ENCODE data around the gene CGN.

CGN gene

GRCh38 chr1:151511636-151512215, 539 bp downstream of the CGN start:
- Histone ChIP-seq H2AFZ (ENCODE audit: low read depth, low read length) (peak overlapping the region; percentile 79), H3K9me3 (ENCODE audit: insufficient read depth, low read length, severe bottlenecking) (no peaks in the 10 kb centered on the region), H3K27ac (ENCODE audit: low read length) (peak overlapping the region; percentile 28; the same call in 1 of the 2 replicates)

GRCh38 chr1:151512326-151512725, 1.1 kb downstream of the CGN start:
- no peak for TF ChIP-seq EZH2 (IDR thresholded peaks at IDR 0.05; ENCODE audit: borderline replicate concordance, low read depth, low read length, severe bottlenecking)
- TF ChIP-seq, protein P1, sequence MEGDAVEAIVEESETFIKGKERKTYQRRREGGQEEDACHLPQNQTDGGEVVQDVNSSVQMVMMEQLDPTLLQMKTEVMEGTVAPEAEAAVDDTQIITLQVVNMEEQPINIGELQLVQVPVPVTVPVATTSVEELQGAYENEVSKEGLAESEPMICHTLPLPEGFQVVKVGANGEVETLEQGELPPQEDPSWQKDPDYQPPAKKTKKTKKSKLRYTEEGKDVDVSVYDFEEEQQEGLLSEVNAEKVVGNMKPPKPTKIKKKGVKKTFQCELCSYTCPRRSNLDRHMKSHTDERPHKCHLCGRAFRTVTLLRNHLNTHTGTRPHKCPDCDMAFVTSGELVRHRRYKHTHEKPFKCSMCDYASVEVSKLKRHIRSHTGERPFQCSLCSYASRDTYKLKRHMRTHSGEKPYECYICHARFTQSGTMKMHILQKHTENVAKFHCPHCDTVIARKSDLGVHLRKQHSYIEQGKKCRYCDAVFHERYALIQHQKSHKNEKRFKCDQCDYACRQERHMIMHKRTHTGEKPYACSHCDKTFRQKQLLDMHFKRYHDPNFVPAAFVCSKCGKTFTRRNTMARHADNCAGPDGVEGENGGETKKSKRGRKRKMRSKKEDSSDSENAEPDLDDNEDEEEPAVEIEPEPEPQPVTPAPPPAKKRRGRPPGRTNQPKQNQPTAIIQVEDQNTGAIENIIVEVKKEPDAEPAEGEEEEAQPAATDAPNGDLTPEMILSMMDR (IDR thresholded peaks at IDR 0.05; ENCODE audit: borderline replicate concordance, extremely low read depth, low read length, poor library complexity, severe bottlenecking): no peak
- H2AFZ ChIP-seq (ENCODE audit: low read depth, low read length): no peak overlapping the region
- no peaks in the 10 kb centered on the region for H3K36me3 ChIP-seq (ENCODE audit: insufficient read depth, low read length)
- 0 out of 2 replicates have a peak overlapping the region, but pooled peaks have one; percentile 64 for H3K9ac ChIP-seq (ENCODE audit: low read depth, low read length)
- no peaks in the 10 kb centered on the region for H3K79me2 ChIP-seq (ENCODE audit: insufficient read depth, low read length)
- no peak for DNase-seq
- no peaks in the 10 kb centered on the region for H4K20me1 ChIP-seq (ENCODE audit: insufficient read depth, low read length)
- H3K9me3 ChIP-seq (ENCODE audit: insufficient read depth, low read length, severe bottlenecking): no peaks in the 10 kb centered on the region
- no peak overlapping the region for H3K4me3 ChIP-seq (ENCODE audit: low read depth in 1 of 2, low read length in 2 of 2)
- H3K27me3 ChIP-seq (ENCODE audit: insufficient read depth, low read length, poor library complexity): no peaks in the 10 kb centered on the region
- H3K4me2 ChIP-seq (ENCODE audit: insufficient read depth, low read length): peak overlapping the region; percentile 89
- ATAC-seq (ENCODE audit: insufficient read depth, low read depth): no peak
- H3K4me1 ChIP-seq (ENCODE audit: insufficient read depth, low read length): peaks cover 29% of the 10 kb centered on the region
- no peak overlapping the region for H3K27ac ChIP-seq (ENCODE audit: low read length)

More at GRCh38 chr1:151511636-151512215, 539 bp downstream of the CGN start:
- peaks cover 29% of the 10 kb centered on the region for H3K4me1 ChIP-seq (ENCODE audit: insufficient read depth, low read length)
- peak; percentile 53 for DNase-seq
- ATAC-seq (ENCODE audit: insufficient read depth, low read depth): peak; percentile 36; the same call in 2 of the 3 replicates
- H3K4me3 ChIP-seq (ENCODE audit: low read depth in 1 of 2, low read length in 2 of 2): peak overlapping the region; percentile 31 to 67; a peak in 3 of 4 replicates
- no peaks in the 10 kb centered on the region for H3K36me3 ChIP-seq (ENCODE audit: insufficient read depth, low read length)
- no peaks in the 10 kb centered on the region for H3K27me3 ChIP-seq (ENCODE audit: insufficient read depth, low read length, poor library complexity)
- H3K4me2 ChIP-seq (ENCODE audit: insufficient read depth, low read length): peak overlapping the region; percentile 89
- peak overlapping the region; percentile 64 for H3K9ac ChIP-seq (ENCODE audit: low read depth, low read length)
- TF ChIP-seq, protein P1 (IDR thresholded peaks at IDR 0.05; ENCODE audit: borderline replicate concordance, extremely low read depth, low read length, poor library complexity, severe bottlenecking): peak; percentile 21
- no peak for TF ChIP-seq EZH2 (IDR thresholded peaks at IDR 0.05; ENCODE audit: borderline replicate concordance, low read depth, low read length, severe bottlenecking)
- H4K20me1 ChIP-seq (ENCODE audit: insufficient read depth, low read length): no peaks in the 10 kb centered on the region
- H3K79me2 ChIP-seq (ENCODE audit: insufficient read depth, low read length): no peaks in the 10 kb centered on the region

GRCh38 chr1:151512801-151513625, 1.8 kb downstream of the CGN start:
- DNase-seq (no peak), ATAC-seq (ENCODE audit: insufficient read depth, low read depth) (no peak)
- Histone ChIP-seq H3K27me3 (ENCODE audit: insufficient read depth, low read length, poor library complexity) (no peaks in the 10 kb centered on the region), H4K20me1 (ENCODE audit: insufficient read depth, low read length) (no peaks in the 10 kb centered on the region), H2AFZ (ENCODE audit: low read depth, low read length) (no peak overlapping the region), H3K79me2 (ENCODE audit: insufficient read depth, low read length) (no peaks in the 10 kb centered on the region), H3K9me3 (ENCODE audit: insufficient read depth, low read length, severe bottlenecking) (no peaks in the 10 kb centered on the region), H3K4me1 (ENCODE audit: insufficient read depth, low read length) (peaks cover 29% of the 10 kb centered on the region), H3K9ac (ENCODE audit: low read depth, low read length) (no peak overlapping the region), H3K36me3 (ENCODE audit: insufficient read depth, low read length) (no peaks in the 10 kb centered on the region), H3K27ac (ENCODE audit: low read length) (no peak overlapping the region), H3K4me2 (ENCODE audit: insufficient read depth, low read length) (no peak overlapping the region), H3K4me3 (ENCODE audit: low read depth in 1 of 2, low read length in 2 of 2) (no peak overlapping the region)
- TF ChIP-seq, protein P1 (IDR thresholded peaks at IDR 0.05; ENCODE audit: borderline replicate concordance, extremely low read depth, low read length, poor library complexity, severe bottlenecking): no peak
- TF ChIP-seq EZH2 (IDR thresholded peaks at IDR 0.05; ENCODE audit: borderline replicate concordance, low read depth, low read length, severe bottlenecking): no peak
